Spleen (tissue), 7 donors: ENCODE results near the gene OR4N2.
"Not testable (repeated sequence)": the region's sequence is repeated elsewhere in the genome, so short reads cannot be mapped to it uniquely, and the experiment has no call there.

Experiments
- POLR2A ChIP-seq, 3 donors: fragments of 450-650 bp; IDR thresholded peaks; one replicate each; pipeline ENCODE4 v1.5.1; 2017; ENCODE audit warnings: antibody characterized with exemption in 3 of 3, mild to moderate bottlenecking in 1 of 3
- POLR2AphosphoS5 ChIP-seq, 3 donors: sonication (generic); formaldehyde crosslinking; IDR thresholded peaks; one replicate each; pipeline ENCODE4 v1.5.1; 2017; ENCODE audit warnings: antibody characterized with exemption in 3 of 3
- TF ChIP-seq, protein P1 (sequence below), 11 experiments: fragments of 200-600 bp in 7 of 11; fragments of 450-650 bp in 4 of 11; sonication (generic) in 4 of 11; IDR thresholded peaks in 8 of 11; conservative IDR thresholded peaks in 3 of 11; 1 replicate in 7 of 11; 2 replicates in 4 of 11; pipeline versions ENCODE4 v1.4.0 to v1.8.0; 2016 to 2021; ENCODE audit warnings: antibody characterized with exemption in 11 of 11, inconsistent platforms in 4 of 11, mild to moderate bottlenecking in 1 of 11
- donor health status: DM: no; HTN: no; CAD: no; lungs with moderate emphysema.
- donor health status: DM: no; HTN: no; CAD: no.
- donor health status: DM: no; HTN: no; CAD: no.

DNA sequence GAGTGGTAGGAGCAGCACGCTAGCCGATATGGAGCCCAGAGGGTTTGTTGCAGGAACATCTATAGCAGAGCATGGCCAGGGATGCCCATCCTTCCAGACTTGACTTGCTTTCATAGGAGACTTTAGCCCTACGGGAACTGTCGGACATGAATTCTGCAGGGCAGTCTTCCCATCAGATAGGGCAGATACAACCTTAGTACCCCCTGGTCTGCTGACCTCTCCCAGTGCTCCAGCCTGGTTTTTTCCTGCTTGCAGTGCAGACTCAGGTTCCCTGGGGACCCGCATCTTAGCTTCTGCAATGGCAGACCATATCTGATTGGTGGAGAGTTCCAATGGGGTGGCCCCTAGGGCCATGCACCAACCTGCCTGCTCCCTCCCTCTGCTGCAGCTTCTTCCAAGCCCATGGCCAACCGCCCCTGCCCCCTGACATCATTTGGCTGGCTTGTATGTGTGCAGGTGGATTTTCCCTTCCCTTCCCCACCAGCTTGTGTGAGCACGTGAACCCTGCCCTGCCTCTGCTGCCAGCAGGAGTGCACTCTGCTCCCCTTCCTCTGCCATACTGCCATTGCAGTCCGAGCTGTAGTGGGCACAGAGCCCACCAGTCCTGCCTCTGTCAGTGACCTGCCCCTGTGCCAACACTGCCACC, 30.8 kb downstream of the OR4N2 start:
- TF ChIP-seq, protein P1, sequence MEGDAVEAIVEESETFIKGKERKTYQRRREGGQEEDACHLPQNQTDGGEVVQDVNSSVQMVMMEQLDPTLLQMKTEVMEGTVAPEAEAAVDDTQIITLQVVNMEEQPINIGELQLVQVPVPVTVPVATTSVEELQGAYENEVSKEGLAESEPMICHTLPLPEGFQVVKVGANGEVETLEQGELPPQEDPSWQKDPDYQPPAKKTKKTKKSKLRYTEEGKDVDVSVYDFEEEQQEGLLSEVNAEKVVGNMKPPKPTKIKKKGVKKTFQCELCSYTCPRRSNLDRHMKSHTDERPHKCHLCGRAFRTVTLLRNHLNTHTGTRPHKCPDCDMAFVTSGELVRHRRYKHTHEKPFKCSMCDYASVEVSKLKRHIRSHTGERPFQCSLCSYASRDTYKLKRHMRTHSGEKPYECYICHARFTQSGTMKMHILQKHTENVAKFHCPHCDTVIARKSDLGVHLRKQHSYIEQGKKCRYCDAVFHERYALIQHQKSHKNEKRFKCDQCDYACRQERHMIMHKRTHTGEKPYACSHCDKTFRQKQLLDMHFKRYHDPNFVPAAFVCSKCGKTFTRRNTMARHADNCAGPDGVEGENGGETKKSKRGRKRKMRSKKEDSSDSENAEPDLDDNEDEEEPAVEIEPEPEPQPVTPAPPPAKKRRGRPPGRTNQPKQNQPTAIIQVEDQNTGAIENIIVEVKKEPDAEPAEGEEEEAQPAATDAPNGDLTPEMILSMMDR (IDR thresholded peaks at IDR 0.05 in 8 of 11, conservative IDR thresholded peaks at IDR 0.05 in 3 of 11): not testable (repeated sequence)
- TF ChIP-seq POLR2A, POLR2AphosphoS5 (IDR thresholded peaks at IDR 0.05): not testable (repeated sequence)
